Neural cell (in vitro differentiated cells): ENCODE results near the gene C22orf39.

Experiments used
- RAD21 ChIP-seq: fragments of 450-650 bp; conservative IDR thresholded peaks from 2 replicates; pipeline ENCODE4 v1.6.1; 2014; ENCODE audit warnings: antibody characterized with exemption, mild to moderate bottlenecking, moderate library complexity
- TF ChIP-seq, protein P1 (sequence below): fragments of 450-650 bp; IDR thresholded peaks from 2 replicates; pipeline ENCODE4 v1.5.1; 2014; ENCODE audit warnings: antibody characterized with exemption, mild to moderate bottlenecking, moderate library complexity; ENCODE audit not compliant: poor library complexity, severe bottlenecking

- TF ChIP-seq, protein P1, sequence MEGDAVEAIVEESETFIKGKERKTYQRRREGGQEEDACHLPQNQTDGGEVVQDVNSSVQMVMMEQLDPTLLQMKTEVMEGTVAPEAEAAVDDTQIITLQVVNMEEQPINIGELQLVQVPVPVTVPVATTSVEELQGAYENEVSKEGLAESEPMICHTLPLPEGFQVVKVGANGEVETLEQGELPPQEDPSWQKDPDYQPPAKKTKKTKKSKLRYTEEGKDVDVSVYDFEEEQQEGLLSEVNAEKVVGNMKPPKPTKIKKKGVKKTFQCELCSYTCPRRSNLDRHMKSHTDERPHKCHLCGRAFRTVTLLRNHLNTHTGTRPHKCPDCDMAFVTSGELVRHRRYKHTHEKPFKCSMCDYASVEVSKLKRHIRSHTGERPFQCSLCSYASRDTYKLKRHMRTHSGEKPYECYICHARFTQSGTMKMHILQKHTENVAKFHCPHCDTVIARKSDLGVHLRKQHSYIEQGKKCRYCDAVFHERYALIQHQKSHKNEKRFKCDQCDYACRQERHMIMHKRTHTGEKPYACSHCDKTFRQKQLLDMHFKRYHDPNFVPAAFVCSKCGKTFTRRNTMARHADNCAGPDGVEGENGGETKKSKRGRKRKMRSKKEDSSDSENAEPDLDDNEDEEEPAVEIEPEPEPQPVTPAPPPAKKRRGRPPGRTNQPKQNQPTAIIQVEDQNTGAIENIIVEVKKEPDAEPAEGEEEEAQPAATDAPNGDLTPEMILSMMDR: no peak
- no peak for TF ChIP-seq RAD21
Measured at GRCh38 chr22:19466126-19466716, 18.7 kb upstream of the C22orf39 start.
